Keratinocyte (primary cell): Measurements from ENCODE around the gene FAM20B. TPM values are rescaled to one million over a fixed set of nuclear protein-coding genes. Genes with fewer than 3 reads are reported as not detected.

Source experiments
- DNase-seq: peaks from one replicate; pipeline ENCODE4 v3.0.0-alpha.2; 2011; ENCODE audit warnings: low read depth, missing footprints, low spot score
- FAIRE-seq: peaks from 2 replicates; lab custom pipeline; 2011; peaks lifted over from hg19 to GRCh38; lab: Jason Lieb, UNC
- H2AFZ ChIP-seq: 2 replicates; pipeline ENCODE4 v1.6.0; 2012; ENCODE audit warnings: low read length, control low read depth, inconsistent platforms; ENCODE audit not compliant: control insufficient read depth
- H3K27ac ChIP-seq: 2 replicates; pipeline ENCODE4 v1.5.1; 2011; ENCODE audit warnings: low read length; ENCODE audit not compliant: control insufficient read depth, insufficient read depth
- H3K27me3 ChIP-seq: 3 replicates; pipeline ENCODE4 v1.6.0; 2011; ENCODE audit warnings: low read length; ENCODE audit not compliant: control insufficient read depth, insufficient read depth; ENCODE audit errors: extremely low read depth
- H3K36me3 ChIP-seq, 2 experiments: 2 replicates in 1 of 2; 3 replicates in 1 of 2; pipeline ENCODE4 v1.5.1; 2011; ENCODE audit warnings: low read length in 2 of 2, mild to moderate bottlenecking in 1 of 2; ENCODE audit not compliant: control insufficient read depth in 2 of 2, insufficient read depth in 2 of 2; ENCODE audit errors: extremely low read depth in 1 of 2
- H3K4me1 ChIP-seq: 3 replicates; pipeline ENCODE4 v1.5.1; 2011; ENCODE audit warnings: low read length; ENCODE audit not compliant: control insufficient read depth, insufficient read depth; ENCODE audit errors: extremely low read depth
- H3K4me2 ChIP-seq: 3 replicates; pipeline ENCODE4 v1.6.0; 2011; ENCODE audit warnings: low read depth, low read length; ENCODE audit not compliant: control insufficient read depth, insufficient read depth; ENCODE audit errors: extremely low read depth
- H3K4me3 ChIP-seq, 3 experiments: fragments of 200-600 bp in 1 of 3; sonication (generic) in 1 of 3; 2 replicates in 2 of 3; 3 replicates in 1 of 3; pipeline ENCODE4 v1.5.1; 2011 to 2016; ENCODE audit warnings: low read length in 3 of 3, mild to moderate bottlenecking in 3 of 3, control low read depth in 2 of 3, inconsistent platforms in 1 of 3, low read depth in 1 of 3, mixed read lengths in 1 of 3, mixed run types in 1 of 3, moderate library complexity in 1 of 3; ENCODE audit not compliant: control insufficient read depth in 2 of 3, insufficient read depth in 2 of 3; ENCODE audit errors: extremely low read depth in 1 of 3
- H3K79me2 ChIP-seq: 2 replicates; pipeline ENCODE4 v1.6.0; 2012; ENCODE audit warnings: low read length; ENCODE audit not compliant: control insufficient read depth, insufficient read depth
- H3K9ac ChIP-seq: 3 replicates; pipeline ENCODE4 v1.6.0; 2011; ENCODE audit warnings: low read length; ENCODE audit not compliant: control insufficient read depth, insufficient read depth; ENCODE audit errors: extremely low read depth
- H3K9me1 ChIP-seq: 3 replicates; pipeline ENCODE4 v1.6.0; 2011; ENCODE audit warnings: low read length; ENCODE audit not compliant: control insufficient read depth, insufficient read depth; ENCODE audit errors: extremely low read depth
- H3K9me3 ChIP-seq: 2 replicates; pipeline ENCODE4 v1.5.1; 2012; ENCODE audit warnings: low read depth, low read length; ENCODE audit not compliant: control insufficient read depth
- H4K20me1 ChIP-seq: 3 replicates; pipeline ENCODE4 v1.6.0; 2011; ENCODE audit warnings: low read length; ENCODE audit not compliant: control insufficient read depth, insufficient read depth; ENCODE audit errors: extremely low read depth
- CTCF ChIP-seq, 3 experiments: IDR thresholded peaks in 1 of 3; conservative IDR thresholded peaks in 1 of 3; optimal IDR thresholded peaks in 1 of 3; 2 replicates in 2 of 3; 3 replicates in 1 of 3; pipeline versions ENCODE3 to v1.5.1; 2011; ENCODE audit warnings: low read length in 3 of 3, mild to moderate bottlenecking in 3 of 3, moderate library complexity in 2 of 3, control low read depth in 1 of 3, inconsistent platforms in 1 of 3; ENCODE audit not compliant: insufficient read depth in 2 of 3; ENCODE audit errors: extremely low read depth in 1 of 3
- EZH2 ChIP-seq: IDR thresholded peaks from one replicate; pipeline ENCODE4 v1.6.1; 2012; ENCODE audit warnings: inconsistent platforms, mild to moderate bottlenecking, low read length, moderate library complexity
- dilution Hi-C: fragments of 300-500 bp; cut with MboI; formaldehyde crosslinking; loops from one replicate; pipeline ENCODE4 v1.7.0; 2020; ENCODE audit warnings: low sequenced_read_pairs; ENCODE audit not compliant: extremely low pct_ligation_motif_present
- polyA plus RNA-seq, 5 experiments: library from polyadenylated mRNA; depleted of rRNA in 3 of 5; stranded (reverse) in 3 of 5; stranded (forward) in 1 of 5; unstranded in 1 of 5; fragments of >200 nt; gene quantifications; 1 replicate in 1 of 5; 2 replicates in 3 of 5; 3 replicates in 1 of 5; pipeline versions ENCODE4 v1.2.1 to v1.2.3, GENCODE V29; 2011 to 2012; ENCODE audit warnings: missing spikeins in 2 of 5, low read depth in 1 of 5, low replicate concordance in 1 of 5

FAM20B gene
- polyA plus RNA-seq, 1 donor (not counting 4 experiments of a cell fraction or from before 2014, with no cell fraction given): 20.1 TPM

- no peaks in the 10 kb centered on the region for H3K4me1 ChIP-seq
- no peak overlapping the region for H3K4me2 ChIP-seq
- H3K27me3 ChIP-seq: no peaks in the 10 kb centered on the region
- no peaks in the 10 kb centered on the region for H3K36me3 ChIP-seq
- no peaks in the 10 kb centered on the region for H4K20me1 ChIP-seq
- H3K27ac ChIP-seq: no peak overlapping the region
- FAIRE-seq (no peak), DNase-seq (no peak)
- TF ChIP-seq CTCF (optimal IDR thresholded peaks at IDR 0.05 in 1 of 3, IDR thresholded peaks at IDR 0.05 in 1 of 3, conservative IDR thresholded peaks at IDR 0.05 in 1 of 3; ENCODE audit: extremely low read depth in 1 of 3, insufficient read depth in 2 of 3, low read length in 3 of 3) (no peak), EZH2 (no peak)
- no peaks in the 10 kb centered on the region for H3K79me2 ChIP-seq
- no peaks in the 10 kb centered on the region for H3K9me1 ChIP-seq
- H3K9ac ChIP-seq: no peak overlapping the region
- H3K4me3 ChIP-seq: no peak overlapping the region
- no peak overlapping the region for H2AFZ ChIP-seq
- dilution Hi-C loops: no loop called here
- no peaks in the 10 kb centered on the region for H3K9me3 ChIP-seq
Observed at GRCh38 chr1:179007233-179007632, 18.5 kb upstream of the FAM20B start.

- dilution Hi-C loops: no loop called here
- FAIRE-seq (no peak), DNase-seq (no peak)
- TF ChIP-seq EZH2: no peak
- TF ChIP-seq CTCF (optimal IDR thresholded peaks at IDR 0.05 in 1 of 3, IDR thresholded peaks at IDR 0.05 in 1 of 3, conservative IDR thresholded peaks at IDR 0.05 in 1 of 3; ENCODE audit: extremely low read depth in 1 of 3, insufficient read depth in 2 of 3, low read length in 3 of 3): no peak
- Histone ChIP-seq H3K4me3 (no peak overlapping the region), H4K20me1 (no peaks in the 10 kb centered on the region), H3K9me1 (no peaks in the 10 kb centered on the region), H3K4me1 (no peaks in the 10 kb centered on the region), H3K79me2 (no peaks in the 10 kb centered on the region), H3K27me3 (no peaks in the 10 kb centered on the region), H2AFZ (no peak overlapping the region), H3K4me2 (no peak overlapping the region), H3K36me3 (no peaks in the 10 kb centered on the region), H3K9me3 (no peaks in the 10 kb centered on the region), H3K27ac (no peak overlapping the region), H3K9ac (no peak overlapping the region)
Observed at GRCh38 chr1:179010671-179011070, 15.0 kb upstream of the FAM20B start.
